K562 (cell line): ENCODE data around the gene GAL3ST3. TPM values are rescaled to one million over a fixed set of nuclear protein-coding genes. Genes with fewer than 3 reads are reported as not detected.

ENCODE experiments used
- CGGBP1 ChIP-seq: fragments of 250-450 bp; sonication (Bioruptor Pico); IDR thresholded peaks from 2 replicates; pipeline ENCODE4 v1.9.0; 2021; ENCODE audit warnings: mild to moderate bottlenecking
- CSDE1 ChIP-seq, 2 experiments: fragments of 450-650 bp; IDR thresholded peaks; 2 replicates each; pipeline ENCODE4 v1.6.1; 2016; ENCODE audit warnings: mild to moderate bottlenecking in 1 of 2
- ELF4 ChIP-seq: fragments of 450-650 bp; formaldehyde crosslinking; IDR thresholded peaks from 2 replicates; pipeline ENCODE4 v1.4.0; 2022; ENCODE audit warnings: missing genetic modification characterization
- HNRNPL ChIP-seq: fragments of 200-400 bp; formaldehyde crosslinking; IDR thresholded peaks from 2 replicates; pipeline ENCODE4 v1.6.1; 2017; ENCODE audit warnings: low read depth, mild to moderate bottlenecking, low read length
- KDM2B ChIP-seq: fragments of 250-450 bp; sonication (Bioruptor Pico); IDR thresholded peaks from 2 replicates; pipeline ENCODE4 v1.8.0; 2021; ENCODE audit warnings: mild to moderate bottlenecking, moderate library complexity
- MGA ChIP-seq: fragments of 450-650 bp; IDR thresholded peaks from 2 replicates; pipeline ENCODE4 v1.6.1; 2016; ENCODE audit warnings: mild to moderate bottlenecking, moderate library complexity
- PHF8 ChIP-seq: fragments of 200-600 bp; sonication (generic); IDR thresholded peaks from 2 replicates; pipeline ENCODE4 v1.6.1; 2012; ENCODE audit warnings: mixed run types, mild to moderate bottlenecking, inconsistent platforms, low read length, moderate library complexity, borderline replicate concordance
- YY1 ChIP-seq, 3 experiments: IDR thresholded peaks; 2 replicates each; pipeline ENCODE4 v1.6.1; 2011; ENCODE audit warnings: low read length in 2 of 3, mild to moderate bottlenecking in 2 of 3, moderate library complexity in 2 of 3, borderline replicate concordance in 1 of 3, control low read depth in 1 of 3, low read depth in 1 of 3; ENCODE audit not compliant: insufficient read depth in 3 of 3, insufficient replicate concordance in 2 of 3, control insufficient read depth in 1 of 3, insufficient read length in 1 of 3; ENCODE audit errors: extremely low read depth in 1 of 3
- ZBTB2 ChIP-seq: fragments of 450-650 bp; IDR thresholded peaks from 2 replicates; pipeline ENCODE4 v1.6.1; 2016; ENCODE audit warnings: antibody characterized with exemption
- ZBTB7A ChIP-seq: IDR thresholded peaks from 2 replicates; pipeline ENCODE4 v1.6.1; 2011; ENCODE audit warnings: low read depth, mild to moderate bottlenecking, low read length, moderate library complexity, borderline replicate concordance; ENCODE audit not compliant: control insufficient read depth
- ZC3H11A ChIP-seq: IDR thresholded peaks from 2 replicates; pipeline ENCODE4 v1.6.1; 2012; ENCODE audit warnings: low read depth, low read length, improper control_type of control experiment
- ZNF79 ChIP-seq: fragments of 250-450 bp; sonication (Bioruptor Pico); IDR thresholded peaks from 2 replicates; pipeline ENCODE4 v1.4.0; 2020; ENCODE audit warnings: low read depth, mild to moderate bottlenecking, moderate library complexity
- ZZZ3 ChIP-seq: fragments of 450-650 bp; IDR thresholded peaks from 2 replicates; pipeline ENCODE4 v1.6.1; 2016; ENCODE audit warnings: antibody characterized with exemption, mild to moderate bottlenecking, moderate library complexity
- polyA plus RNA-seq, 8 experiments: library from polyadenylated mRNA; depleted of rRNA in 4 of 8; stranded (reverse) in 5 of 8; unstranded in 3 of 8; fragments of >200 nt; fragmentation: Nextera tagmentation in 2 of 8; fragmentation: Illumina TruSeq in 1 of 8; extraction: Ambion mirVana in 2 of 8; extraction: Trizol in 1 of 8; gene quantifications; 2 replicates each; pipeline versions ENCODE4 v1.2.1 to v1.2.3, GENCODE V29; 2011 to 2014; ENCODE audit warnings: inconsistent platforms in 1 of 8, missing spikeins in 1 of 8
- total RNA-seq, 7 experiments: library from RNA; depleted of rRNA in 6 of 7; stranded (reverse); fragments of >200 nt in 6 of 7; fragmentation: Illumina TruSeq in 2 of 7; extraction: Trizol in 2 of 7; gene quantifications; 2 replicates each; pipeline versions ENCODE4 v1.2.1 to v1.2.3, GENCODE V29; 2011 to 2021; ENCODE audit warnings: low replicate concordance in 1 of 7

GAL3ST3 gene
- total and polyA plus RNA-seq, 9 of the 15 experiments (the other 6 are each of a cell fraction or from before 2014, with no cell fraction given), result not detected

- peak; percentile 92 for TF ChIP-seq PHF8
- TF ChIP-seq ZC3H11A, result no peak
- TF ChIP-seq CSDE1 (IDR thresholded peaks at IDR 0.05), result no peak
- TF ChIP-seq ZZZ3, result no peak
- peak; percentile 89; the same call in 1 of the 2 replicates for TF ChIP-seq ELF4 (CRISPR knock-in tag)
- TF ChIP-seq ZBTB7A, result no peak; the same call in 1 of the 2 replicates
- no peak for TF ChIP-seq ZNF79 (CRISPR knock-in tag)
- TF ChIP-seq YY1 (IDR thresholded peaks at IDR 0.05; ENCODE audit: borderline replicate concordance in 1 of 3, control insufficient read depth in 1 of 3, extremely low read depth in 1 of 3, insufficient read depth in 3 of 3, insufficient read length in 1 of 3, insufficient replicate concordance in 2 of 3, low read depth in 1 of 3, low read length in 2 of 3), result peak; percentile 78 to 95 (median 92)
- no peak for TF ChIP-seq MGA
- peak; percentile 81 for TF ChIP-seq ZBTB2
- TF ChIP-seq CGGBP1, result no peak
- no peak for TF ChIP-seq HNRNPL
- no peak for TF ChIP-seq KDM2B (CRISPR knock-in tag)
These were observed 3.1 kb upstream of the GAL3ST3 start, which contains the start of gene SF3B2 (continued) for GRCh38 chr11:66051766-66052663.
